ENCODE measurements around the gene CA4.
"Not testable (repeated sequence)": the region's sequence is repeated elsewhere in the genome, so short reads cannot be mapped to it uniquely, and the experiment has no call there.

CA4 gene

GRCh38 chr17:60155815-60156214 lies 6.0 kb downstream of the CA4 start:
- no peak for DNase-seq

DNA sequence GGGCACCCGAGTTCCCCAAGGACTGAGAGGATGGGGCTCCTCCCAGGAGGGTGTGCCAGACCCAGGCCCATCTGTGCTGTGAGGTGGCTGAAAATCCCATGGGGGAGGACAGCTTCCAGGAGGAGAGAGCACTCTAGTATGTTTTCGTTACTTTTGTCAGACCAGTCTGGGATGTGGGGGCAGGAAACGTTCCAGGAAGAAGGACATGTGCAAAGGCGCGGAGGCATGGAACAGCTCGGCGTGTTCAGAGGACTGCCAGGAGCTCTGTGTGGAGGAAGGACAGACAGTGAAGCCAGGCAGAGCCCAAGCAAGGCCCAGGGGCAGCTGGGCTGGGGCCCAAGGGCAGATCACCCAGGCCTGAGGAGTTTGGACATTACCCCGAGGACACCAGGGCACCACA lies 7.0 kb downstream of the CA4 start:
- DNase-seq = no peak

DNA sequence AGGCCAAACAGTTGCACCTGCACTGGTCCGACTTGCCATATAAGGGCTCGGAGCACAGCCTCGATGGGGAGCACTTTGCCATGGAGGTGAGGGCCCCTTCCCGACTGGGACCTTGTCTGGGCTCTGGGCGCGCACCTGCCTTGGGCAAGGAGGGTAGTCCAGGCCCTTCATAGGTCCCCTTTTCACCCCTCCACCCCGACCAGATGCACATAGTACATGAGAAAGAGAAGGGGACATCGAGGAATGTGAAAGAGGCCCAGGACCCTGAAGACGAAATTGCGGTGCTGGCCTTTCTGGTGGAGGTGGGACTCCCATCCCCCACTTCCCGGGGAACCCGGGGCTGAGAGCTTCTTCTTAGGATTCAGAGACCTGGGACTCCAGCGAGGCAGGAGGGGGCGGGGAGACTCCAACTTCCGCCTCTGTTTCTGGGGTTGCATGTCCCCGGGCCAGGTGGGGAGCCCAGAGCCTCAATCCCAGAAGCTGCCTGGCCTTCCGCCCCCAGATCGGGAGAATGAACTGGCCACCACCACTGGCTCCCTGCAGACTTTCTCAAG lies 7.8 kb downstream of the CA4 start:
- no peak for DNase-seq

DNA sequence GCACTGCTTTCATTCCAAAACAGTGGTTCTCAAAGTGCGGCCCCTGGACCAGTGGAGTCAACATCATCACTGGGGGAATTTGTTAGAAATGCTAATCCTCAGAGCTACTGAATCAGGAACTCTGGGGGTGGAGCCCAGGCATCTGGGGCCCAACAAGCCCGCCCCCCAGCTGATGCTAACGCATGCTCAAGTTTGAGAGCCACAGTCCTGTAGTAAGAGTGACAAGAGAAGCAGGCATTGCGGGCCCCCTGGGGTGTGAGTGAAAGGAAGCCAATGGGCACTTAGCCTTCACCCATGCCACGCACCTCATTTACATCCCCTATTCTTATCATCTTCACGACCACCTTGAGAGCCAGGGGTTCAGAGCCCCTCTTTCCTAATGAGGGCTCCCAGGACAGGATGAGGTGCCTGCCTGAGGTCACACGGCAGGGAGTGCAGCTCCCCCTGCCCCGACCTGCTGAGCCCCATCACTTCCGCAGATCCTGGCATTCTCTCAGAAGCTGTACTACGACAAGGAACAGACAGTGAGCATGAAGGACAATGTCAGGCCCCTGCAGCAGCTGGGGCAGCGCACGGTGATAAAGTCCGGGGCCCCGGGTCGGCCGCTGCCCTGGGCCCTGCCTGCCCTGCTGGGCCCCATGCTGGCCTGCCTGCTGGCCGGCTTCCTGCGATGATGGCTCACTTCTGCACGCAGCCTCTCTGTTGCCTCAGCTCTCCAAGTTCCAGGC lies 9.1 kb downstream of the CA4 start:
- DNase-seq = no peak

DNA sequence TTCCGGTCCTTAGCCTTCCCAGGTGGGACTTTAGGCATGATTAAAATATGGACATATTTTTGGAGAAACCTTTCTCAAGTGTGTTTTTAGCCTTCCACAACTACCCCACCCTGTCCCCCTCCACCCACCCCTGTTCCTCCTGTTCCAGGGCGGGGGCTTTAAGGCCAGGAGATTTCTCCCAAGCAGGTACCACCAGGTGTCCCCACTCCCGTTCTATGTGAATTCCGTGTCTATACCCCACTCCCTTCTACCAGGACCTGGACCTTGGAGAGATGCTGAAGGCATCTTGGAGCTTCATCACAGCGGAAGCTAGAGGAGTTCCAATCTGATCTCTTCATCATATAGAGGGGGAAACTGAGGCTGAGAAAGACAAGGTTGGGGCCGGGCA lies 9.7 kb downstream of the CA4 start:
- DNase-seq = no peak

GRCh38 chr17:60160829-60161501 lies 11.2 kb downstream of the CA4 start:
- no peak for DNase-seq

GRCh38 chr17:60161598-60162330 lies 12.0 kb downstream of the CA4 start:
- DNase-seq = peak in 1 of 2 donors; percentile 13

DNA sequence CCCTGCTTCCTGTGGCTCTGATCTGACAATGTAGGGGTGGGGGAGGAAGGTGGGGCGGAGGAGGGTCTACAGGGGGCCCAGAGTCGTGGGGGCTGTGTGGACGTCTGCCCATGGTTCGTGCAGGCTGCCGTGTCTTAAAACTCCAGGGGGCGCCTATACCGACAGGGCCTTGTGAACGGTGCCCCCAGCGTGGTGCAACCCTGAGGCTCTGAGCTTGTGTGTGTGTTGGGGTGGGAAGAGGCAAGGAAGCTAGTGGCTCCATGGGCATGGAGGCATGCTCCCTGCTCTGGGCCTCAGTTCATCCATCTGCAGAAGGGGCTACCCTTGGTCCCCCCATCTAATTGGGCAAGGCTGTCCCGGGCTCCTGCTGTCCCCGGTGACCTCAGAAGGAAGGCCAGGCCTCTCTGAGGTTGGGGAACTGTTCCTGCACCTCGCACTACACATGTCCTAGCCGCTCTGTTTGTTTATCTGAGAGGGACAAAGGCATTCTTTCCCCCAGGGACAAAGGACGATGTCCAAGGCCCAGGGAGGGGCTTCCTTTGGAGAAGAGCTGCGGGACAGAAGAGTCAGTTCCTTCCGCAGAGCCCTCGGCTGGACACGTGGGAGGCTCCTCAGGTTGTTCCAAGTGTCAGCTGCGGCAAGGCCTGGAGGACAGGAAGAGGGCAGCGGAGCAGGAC lies 13.5 kb downstream of the CA4 start:
- DNase-seq = no peak

DNA sequence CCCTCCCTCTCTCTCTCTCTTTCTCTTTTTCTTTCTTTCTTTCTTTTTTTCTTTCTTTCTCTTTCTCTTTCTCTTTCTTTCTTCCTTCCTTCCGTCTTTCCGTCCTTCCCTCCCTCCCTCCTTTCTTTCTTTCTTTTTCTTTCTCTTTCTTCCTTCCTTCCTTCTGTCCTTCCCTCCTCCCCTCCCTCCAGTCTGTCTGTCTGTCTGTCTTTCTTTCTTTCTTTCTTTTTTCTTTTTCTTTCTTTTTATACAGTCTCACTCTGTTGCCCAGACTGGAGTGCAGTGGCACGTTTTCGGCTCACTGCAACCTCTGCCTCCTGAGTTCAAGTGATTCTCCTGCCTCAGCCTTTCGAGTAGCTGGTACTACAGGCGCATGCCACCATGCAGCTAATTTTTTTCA lies 14.4 kb downstream of the CA4 start:
- no peak for DNase-seq

DNA sequence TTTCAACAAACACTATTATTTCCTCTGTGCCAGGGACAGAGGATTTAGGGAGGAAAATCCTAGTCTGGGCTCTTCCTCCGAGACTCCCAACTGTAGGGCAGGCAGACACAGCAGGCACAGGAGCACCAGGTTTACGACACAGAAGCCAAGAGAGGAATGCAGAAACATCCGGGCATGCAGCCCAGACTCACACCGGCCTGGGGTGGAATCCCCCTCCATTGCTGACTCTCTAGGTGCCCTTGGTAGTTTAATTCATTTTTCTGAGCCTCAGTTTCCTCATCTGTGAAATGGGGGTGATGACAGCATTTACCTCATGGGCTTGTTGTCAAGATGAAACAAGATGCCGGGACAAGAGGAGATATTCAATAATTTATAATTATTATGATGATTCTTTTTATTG lies 14.9 kb downstream of the CA4 start:
- no peak for DNase-seq

DNA sequence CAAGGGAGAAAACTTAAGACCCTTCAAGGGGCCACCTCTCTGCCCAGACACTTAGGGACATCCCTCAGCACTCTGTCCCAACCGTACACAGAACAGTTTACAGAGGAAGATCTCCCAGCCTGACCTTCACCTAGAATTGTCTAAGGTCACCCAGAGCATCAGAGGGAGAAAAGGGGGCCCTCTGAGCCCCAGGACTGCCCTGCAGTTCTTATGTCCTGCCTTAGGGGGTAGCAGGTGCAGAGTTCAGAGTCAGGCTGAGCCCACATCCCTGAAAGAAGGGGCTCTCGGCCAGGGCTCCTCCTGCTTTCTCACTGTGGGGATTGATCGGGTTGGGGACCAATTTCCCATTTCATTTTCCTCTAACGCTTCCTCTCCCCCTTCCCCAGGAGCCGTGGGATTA lies 15.4 kb downstream of the CA4 start:
- DNase-seq = no peak

GRCh38 chr17:60165971-60166370 lies 16.2 kb downstream of the CA4 start:
- DNase-seq = peak in 1 of 2 donors; percentile 9

GRCh38 chr17:60167065-60167741 lies 17.4 kb downstream of the CA4 start:
- no peak for DNase-seq

DNA sequence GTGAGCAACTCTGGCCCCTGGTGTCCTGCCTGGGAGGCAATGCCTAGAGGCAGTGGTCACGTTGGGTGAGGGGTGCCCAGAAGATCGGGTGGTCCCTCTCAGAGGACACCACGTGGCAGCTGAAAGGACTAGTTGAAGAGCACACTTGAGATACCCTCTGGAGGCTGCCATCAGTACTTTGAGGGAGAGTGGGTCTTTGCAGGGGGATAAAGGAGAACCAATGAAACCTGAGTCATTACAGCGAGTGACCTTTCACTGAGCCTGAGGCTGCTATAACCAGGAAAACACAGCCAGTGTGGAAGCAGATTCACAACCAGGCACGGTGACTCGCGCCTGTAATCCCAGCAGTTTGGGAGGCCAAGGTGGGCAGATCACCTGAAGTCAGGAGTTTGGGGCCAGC lies 18.9 kb downstream of the CA4 start:
- no peak for DNase-seq

- DNase-seq = peak; percentile 41 to 47
Measured at GRCh38 chr17:60169921-60170817, 20.4 kb downstream of the CA4 start.

GRCh38 chr17:60170835-60171752 lies 21.3 kb downstream of the CA4 start:
- DNase-seq = no peak

GRCh38 chr17:60171753-60172079 lies 21.9 kb downstream of the CA4 start:
- DNase-seq = no peak

DNA sequence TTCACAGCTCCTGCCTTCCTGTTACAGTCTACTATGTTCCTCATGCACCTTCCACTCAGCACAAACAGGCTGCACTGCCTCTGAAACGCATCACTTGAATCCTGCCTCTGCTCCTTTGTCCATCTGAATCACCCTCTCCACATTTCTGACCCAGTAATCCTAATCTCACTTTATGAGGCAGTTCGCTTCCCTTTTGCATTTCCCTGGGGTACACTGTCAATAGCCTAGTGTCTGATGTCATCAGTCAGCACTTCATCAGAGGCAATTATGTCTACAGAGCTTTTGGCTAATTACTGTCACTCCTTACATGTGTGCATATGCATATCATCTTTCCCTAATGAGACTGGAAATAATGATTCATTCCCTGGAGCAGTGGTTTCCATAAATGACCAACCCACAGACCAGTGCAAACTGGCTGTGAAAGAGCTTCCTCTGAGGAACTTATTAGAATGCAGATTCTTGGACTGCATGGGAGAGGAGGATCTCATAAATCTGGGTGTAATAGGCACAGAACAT lies 23.6 kb downstream of the CA4 start:
- no peak for DNase-seq

DNA sequence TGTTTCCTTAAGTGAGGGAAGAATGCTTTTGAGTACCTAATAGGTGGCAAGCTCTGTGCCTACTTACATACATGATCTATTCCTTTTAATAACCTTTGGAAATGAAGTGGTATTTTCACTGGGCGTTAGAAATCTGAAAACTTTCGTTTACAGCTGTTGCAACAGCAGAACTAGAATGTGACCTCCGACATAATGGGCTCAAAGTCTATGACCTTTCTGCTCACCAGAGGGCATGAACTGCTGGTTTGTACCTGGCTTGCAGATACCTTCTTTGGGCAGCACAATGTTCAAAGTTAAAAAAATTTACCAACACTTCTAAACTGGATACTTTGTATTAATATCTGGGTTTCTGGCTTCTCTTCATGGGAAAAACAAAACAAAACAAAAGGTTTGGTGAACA lies 24.3 kb downstream of the CA4 start:
- DNase-seq = no peak

GRCh38 chr17:60174767-60175166 lies 25.0 kb downstream of the CA4 start:
- DNase-seq = not testable (repeated sequence)
